GM04503 (cell line): ENCODE data around the gene MXI1.
"Not testable (repeated sequence)": the region's sequence is repeated elsewhere in the genome, so short reads cannot be mapped to it uniquely, and the experiment has no call there.

Experiments used
- DNase-seq: peaks from one replicate; pipeline ENCODE4 v3.0.0-alpha.2; 2012; ENCODE audit warnings: low read depth

The MXI1 gene

DNA sequence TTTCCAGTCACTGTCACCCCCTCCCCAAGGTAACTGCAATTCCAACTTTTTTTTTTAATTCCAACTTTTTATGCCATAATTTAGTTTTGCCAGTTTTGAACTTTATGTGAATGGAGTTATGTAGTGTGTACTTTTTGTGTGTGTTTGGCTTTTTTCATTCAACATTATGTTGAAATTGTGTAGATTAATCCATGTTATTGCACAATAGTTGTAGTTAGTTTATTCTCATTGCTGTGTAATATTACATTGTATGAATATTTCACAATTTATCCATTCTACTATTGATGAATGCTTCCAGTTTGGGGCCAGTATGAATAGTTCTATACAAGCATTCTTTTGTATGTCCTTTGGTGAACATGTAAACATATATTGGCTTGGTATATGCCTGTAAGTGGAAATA is 32.5 kb downstream of the MXI1 start:
- no peak for DNase-seq

DNA sequence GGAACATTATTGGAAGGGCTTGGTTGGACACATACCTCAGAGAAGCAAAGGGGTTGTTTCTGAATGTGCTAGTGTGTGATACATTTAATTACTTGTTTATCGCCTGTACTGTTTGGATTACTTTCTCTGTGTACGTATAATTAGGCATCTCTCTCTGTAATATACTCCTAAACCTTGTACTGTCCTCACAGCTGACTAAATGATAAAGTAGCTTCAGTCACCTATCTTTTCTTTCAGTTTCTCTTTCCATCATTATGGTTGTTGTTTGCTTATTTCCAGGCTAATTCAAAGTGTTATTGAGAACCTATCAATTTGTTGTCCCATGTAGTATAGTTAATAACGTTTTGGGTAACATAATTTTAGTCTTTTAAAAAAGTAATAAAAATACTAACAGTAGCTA is 34.0 kb downstream of the MXI1 start:
- DNase-seq, result no peak

DNA sequence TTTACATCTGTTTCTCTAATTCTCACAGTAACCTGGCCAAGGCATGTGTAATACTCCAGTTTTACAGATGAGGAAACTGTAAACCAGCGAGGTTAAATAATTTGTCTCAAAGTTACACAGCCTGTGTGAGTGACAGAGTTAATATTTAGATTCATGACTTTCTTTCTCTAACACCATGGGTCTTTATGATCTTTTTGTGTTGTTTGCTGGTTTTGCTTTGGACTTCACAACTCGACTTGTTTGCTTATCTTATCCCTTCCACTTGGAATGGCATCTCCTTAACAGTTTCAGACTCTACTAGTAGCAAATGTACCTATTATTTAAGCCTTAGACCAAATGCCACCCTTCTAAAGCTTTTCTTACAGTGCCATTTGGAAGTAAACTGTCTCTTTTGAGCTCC is 34.4 kb downstream of the MXI1 start:
- no peak for DNase-seq

DNA sequence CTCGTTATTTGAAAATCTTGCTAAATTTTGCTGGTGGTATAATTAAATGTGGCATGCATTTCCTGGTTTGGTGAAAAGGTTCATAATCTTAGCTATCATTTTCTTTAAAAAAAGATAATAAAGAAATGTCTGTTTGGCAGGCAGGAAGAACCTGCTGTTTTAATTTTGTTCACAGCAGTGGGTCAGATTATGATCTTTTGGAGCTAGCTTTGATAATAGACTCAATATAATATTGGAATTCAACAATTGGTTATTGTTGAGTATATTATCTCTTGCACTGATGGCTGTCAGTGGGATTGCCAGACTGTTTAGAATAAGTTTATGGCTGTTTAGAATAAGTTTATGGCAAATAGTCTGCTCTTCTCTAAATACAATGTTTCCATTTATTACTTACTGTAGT is 35.1 kb downstream of the MXI1 start:
- no peak for DNase-seq

DNA sequence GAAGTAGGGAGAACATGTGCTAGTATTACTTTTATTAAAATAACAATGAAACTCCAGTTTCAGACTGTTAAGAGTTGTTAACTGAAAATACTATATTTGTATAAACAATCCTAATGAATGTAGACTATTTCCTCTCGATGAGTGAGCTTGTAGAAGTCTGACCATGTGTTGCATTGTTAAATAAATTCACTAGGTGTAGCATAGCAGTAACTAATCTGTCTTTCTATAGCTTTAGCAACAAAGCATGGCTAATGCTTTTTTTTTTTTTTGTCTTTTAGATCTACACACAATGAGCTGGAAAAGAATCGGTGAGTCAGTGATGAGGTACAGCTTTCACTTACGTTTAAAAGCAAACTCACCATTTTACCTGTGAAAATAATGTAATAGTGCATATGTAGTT is 37.1 kb downstream of the MXI1 start:
- no peak for DNase-seq

DNA sequence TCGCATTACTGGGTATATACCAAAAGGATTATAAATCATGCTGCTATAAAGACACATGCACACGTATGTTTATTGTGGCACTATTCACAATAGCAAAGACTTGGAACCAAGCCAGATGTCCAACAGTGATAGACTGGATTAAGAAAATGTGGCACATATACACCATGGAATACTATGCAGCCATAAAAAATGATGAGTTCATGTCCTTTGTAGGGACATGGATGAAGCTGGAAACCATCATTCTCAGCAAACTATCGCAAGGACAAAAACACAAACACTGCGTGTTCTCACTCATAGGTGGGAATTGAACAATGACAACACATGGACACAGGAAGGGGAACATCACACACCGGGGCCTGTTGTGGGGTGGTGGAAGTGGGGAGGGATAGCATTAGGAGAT is 40.4 kb downstream of the MXI1 start:
- not testable (repeated sequence) for DNase-seq

DNA sequence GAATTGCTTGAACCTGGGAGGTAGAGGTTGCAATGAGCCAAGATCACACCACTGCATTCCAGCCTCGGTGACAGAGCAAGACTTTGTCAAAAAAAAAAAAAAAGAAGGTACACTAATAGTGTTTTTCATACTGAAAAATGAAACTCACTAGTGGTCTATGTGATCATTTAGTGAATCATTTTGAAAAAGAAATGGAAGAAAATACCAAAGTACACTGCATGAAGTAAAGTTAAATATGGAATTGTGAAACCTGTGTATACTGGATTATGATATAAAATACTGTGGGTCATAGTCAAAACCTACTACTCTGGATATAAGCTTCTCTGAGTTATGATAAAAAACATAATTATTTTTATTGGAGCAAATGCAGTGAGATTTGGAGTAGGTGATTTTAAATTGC is 42.1 kb downstream of the MXI1 start:
- not testable (repeated sequence) for DNase-seq

DNA sequence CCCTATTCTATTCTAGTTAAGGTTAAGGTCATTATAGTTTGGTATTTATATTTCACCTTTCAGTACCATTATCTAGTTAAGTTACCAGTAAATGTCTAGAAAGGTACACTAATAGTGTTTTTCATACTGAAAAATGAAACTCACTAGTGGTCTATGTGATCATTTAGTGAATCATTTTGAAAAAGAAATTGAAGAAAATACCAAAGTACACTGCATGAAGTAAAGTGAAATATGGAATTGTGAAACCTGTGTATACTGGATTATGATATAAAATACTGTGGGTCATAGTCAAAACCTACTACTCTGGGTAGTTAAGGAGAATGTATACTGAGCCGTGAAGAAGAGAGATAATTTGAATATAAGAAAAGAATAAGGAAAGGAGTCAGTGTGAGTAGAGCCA is 44.0 kb downstream of the MXI1 start:
- DNase-seq, result not testable (repeated sequence)

DNA sequence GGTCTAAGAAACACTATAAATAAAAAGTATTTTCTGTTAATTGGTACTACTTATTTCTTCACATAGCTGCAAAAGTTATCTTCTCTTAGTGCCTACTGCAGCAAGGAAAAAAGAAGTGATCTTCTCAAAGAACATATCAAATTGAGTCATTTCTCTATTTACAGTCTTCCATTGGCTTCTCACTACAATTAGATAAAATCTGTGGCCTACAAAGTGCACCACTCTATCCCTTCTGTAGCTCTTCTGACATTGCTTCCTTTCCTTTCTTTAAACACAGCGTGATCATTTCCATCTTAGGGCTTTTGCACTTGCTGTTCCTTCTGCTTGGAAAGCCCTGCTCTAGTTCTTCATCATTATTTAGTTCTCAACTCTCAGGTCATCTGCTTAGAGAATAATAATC is 44.7 kb downstream of the MXI1 start:
- no peak for DNase-seq

DNA sequence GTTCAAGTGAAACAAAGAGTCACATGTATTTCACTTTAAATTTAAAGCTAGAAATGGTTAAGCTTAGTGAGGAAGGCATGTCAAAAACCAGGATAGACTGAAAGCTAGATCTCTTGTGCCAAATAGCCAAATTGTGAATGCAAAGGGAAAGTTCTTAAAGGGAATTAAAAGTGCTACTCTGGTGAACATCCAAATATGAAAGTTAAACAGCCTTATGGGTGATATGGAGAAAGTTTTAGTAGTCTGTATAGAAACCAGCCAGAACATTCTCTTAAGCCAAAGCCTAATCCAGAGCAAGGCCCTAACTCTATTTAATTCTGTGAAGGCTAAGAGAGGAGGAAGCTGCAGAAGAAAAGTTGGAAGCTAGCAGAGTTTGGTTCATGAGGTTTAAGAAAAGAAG is 47.1 kb downstream of the MXI1 start:
- no peak for DNase-seq

DNA sequence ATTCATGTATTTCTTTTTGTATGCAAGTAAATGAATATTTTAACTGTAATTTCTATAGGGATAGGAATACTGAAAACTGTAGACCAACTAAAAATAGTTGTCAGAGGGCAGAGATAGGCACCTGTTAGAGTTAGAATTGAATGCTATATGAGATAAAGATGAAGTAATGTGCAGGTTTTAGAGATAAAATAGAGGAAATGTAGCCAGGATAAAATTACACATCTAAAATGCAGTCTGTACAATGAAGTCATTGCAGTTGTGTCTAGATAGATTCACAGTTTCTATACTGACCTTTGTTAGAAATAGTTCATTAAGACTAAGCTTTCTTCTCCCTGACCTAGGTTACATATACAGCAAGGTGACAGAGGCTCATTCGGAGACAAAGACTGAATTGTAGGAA is 51.1 kb downstream of the MXI1 start:
- no peak for DNase-seq

DNA sequence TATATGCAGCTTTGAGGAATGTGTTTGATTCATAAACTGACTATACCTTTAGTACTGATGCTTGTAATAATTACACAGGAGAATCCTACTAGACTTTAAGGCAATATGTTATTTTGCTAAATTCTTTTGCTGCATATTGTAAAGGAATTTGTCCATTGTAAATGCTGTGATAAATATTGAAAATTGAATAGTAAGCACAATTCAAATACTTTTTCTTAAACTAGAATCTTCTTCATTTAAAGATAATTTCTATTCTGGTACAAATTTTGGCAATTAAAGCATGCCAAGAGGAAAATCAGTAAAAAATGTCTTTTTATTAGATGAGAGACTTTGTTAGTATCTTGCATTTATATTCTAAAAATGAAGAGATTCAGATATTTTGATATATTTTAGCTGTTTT is 51.9 kb downstream of the MXI1 start:
- no peak for DNase-seq

DNA sequence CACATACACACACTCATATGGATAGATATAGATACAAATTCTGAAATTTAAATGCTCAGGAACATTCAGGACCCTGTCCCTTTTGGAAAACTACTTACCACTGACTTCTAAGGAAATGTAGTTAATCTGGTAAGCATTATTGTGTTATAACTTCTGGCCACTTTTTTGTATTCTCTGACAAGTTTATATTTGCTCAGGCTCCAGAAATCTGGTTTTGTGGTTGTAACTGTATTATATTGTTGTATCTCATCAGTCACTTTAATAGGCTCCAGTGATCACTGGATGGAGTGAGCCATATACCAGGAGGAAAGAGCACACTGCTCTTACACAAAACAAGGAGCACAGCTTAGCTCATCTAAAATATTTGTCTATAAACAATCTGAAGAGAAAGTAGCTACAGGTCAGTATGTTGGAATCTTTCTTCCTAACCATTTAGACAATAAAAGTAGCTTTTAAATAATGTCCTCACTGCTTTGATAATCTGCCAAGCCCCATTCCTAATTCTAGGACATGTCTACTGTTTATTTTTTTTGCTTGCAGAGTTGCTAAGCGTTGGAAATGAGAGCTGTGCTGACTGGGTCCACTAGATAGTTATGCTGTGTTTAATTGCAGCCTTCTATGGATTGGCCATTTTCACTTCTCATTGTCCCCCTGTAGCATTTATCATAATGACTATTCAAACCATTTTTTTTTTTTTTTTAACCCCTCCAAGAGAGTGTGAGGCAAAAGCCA is 53.5 kb downstream of the MXI1 start:
- DNase-seq, result peak; percentile 50

DNA sequence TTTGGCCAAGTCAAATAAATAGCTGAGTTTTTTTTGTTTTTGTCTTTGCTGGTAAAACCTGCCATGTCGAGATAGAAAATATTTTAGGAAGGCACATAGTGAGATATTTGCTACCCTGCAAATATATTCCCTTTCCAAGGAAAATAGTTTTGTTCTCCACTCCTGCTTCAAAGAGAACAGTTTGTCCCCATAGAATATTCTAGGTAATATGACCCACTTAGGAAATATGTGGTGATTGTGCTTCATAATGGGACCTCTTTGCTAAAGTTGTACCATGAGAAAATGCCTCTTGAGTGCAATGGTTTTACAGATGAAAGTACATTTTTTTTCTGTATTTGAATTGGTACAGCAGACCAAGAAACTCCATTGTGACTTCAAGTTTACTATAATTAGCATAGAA is 55.8 kb downstream of the MXI1 start:
- DNase-seq, result no peak

DNA sequence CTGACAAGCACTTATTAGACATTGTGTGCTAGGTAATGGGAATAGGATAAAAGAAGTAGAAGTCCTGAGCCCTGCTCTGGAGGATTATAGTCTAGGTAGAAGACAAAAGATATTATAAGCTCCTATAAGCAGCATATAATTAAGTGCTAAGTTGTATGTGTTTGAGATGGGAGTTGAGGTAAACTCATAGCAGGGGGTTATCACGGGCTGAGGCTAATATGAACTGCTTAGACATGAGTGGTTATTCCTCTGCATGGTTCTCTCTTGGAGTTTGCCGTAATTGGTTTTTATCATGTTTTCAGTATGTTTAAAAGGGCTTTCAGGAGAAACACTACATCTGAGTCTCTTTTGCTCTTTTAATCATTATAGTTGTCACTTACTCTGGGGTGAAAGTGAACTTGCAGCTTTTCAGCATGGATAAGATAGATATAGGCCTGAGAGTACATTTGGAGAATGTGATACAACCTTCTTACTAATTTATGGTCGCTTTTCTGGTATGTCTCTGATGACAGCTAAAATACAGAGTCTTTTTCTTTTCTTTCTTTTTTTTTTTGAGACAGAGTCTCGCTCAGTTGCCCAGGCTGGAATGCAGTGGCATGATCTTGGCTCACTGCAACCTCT is 58.3 kb downstream of the MXI1 start:
- no peak for DNase-seq

DNA sequence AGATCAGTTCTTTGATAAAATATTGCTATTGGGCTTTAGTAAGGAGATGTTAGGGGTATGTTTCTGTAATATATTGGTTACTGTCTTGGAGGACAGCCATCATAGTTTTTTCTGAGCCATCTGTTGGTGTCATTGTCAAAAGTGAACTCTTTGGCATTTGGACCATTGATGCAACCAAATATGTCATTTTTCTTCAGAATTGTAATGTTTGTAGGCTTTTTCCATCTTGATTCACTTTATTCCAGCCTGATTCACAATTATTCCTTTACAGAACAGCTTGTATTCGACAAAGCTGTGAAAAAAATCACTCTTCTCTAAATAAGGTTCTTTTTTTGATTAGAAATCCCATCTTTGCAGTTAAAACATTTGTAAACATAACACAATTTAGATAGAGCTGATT is 59.9 kb downstream of the MXI1 start:
- no peak for DNase-seq

DNA sequence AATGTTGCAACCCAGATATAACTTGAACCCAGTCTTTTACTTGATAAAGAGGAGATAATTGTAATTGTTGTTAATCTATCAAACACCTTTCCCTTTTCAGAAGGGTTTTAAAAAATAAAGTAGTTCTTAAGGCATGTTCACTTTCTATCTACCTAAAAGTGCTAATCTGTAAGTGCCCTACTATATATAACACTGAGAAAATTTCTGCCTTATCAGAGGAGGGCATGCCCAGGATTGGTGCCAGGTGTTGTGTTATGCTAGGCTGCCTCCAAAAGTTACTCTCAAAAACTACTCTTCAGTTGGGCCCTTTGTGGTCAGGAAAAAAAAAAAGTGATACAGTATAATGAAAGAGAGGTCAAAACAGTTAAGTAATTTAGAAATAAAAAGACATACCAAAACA is 61.0 kb downstream of the MXI1 start:
- DNase-seq, result no peak

DNA sequence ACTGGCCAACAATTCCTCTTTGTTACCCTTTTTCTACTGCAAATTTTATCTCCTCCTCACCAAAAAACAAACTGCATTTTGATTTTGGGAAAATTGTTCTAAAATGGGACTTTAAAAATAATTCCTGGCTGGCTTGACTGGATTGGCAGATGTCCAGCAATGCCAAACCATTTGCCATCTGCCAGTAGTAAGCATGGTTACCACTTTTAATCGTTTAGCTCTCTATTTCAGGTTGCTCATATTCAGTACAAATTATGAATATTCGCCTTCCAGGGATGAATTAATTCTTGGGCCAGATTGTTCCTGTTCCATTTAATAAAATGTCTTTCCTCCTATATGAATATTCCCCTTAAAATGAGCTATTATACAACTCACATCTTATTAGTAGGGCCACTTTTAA is 61.6 kb downstream of the MXI1 start:
- DNase-seq, result no peak

DNA sequence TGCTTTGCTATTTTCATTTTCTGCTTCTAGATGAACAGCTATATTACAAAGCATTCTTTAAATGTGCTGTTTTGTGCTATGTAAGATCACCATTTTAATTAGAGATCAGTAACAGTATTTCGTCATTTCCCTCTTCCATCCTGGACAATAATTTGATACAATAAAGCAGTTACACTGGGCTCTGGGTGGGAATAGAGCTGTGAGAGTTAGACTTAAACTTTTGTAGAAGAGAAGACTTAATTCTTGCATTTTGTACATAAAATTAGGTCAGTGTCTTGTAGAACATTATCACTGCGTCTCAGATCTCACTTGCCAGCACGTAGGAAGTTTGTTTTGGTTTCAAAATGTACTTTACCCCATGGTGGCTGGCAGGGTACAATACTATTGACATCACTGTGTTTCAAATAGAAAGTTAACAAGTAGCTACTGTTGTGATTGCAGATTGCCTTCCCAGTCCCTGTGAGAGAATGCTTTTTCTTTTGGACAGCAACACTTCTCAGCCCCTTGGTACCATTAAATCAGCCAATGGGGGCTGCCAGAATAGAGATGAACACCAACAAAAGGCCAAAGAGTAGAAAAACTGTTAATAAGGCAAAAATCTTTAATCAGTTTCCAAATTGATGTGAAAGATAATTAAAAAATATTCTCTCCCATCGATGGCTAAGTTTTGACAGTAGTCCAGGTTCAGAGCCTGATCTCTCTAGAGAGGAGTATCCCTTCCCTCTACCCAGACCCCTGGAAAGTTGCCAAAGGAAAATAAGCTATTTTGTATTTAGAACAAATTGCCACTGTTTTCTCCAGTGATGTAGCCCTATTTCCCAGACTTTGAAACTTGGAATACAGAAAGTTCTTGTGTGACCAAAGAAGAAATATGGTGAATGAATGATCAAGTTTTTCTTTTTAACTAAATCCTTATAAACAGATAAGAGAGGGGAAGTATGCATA is 62.2 kb downstream of the MXI1 start:
- DNase-seq, result no peak

DNA sequence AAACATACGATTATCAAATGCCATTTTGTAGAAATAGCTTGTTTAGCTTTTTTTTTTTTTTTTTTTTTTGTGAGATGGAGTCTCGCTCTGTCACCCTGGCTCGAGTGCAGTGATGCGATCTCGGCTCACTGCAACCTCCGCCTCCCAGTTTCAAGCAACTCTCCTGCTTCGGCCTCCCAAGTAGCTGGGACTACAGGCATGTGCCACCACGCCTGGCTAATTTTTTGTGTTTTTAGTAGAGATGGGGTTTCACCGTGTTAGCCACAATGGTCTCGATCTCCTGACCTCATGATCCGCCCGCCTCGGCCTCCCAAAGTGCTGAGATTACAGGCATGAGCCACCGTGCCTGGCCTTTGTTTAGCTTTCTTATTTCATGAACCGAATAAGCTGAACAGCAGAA is 65.6 kb downstream of the MXI1 start:
- not testable (repeated sequence) for DNase-seq

DNA sequence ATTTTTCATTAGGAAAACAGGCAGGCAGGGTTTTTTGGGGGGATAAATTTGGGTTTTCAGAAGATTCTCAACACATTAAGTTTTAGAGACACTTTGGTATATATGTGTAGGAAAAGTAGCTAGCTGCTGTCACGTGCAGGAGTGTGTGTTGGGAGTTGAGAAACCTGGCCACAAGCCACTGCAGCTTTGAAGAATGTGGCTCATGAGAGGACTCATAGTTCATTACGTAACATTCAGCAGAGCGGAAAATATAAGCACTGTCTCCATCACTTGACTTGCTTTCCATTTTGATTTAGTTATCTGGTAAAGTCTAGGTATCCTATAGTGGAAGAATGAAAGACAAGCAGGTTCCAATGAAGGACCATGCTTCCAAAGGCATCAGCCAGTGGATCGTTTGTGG is 66.1 kb downstream of the MXI1 start:
- DNase-seq, result peak; percentile 41

DNA sequence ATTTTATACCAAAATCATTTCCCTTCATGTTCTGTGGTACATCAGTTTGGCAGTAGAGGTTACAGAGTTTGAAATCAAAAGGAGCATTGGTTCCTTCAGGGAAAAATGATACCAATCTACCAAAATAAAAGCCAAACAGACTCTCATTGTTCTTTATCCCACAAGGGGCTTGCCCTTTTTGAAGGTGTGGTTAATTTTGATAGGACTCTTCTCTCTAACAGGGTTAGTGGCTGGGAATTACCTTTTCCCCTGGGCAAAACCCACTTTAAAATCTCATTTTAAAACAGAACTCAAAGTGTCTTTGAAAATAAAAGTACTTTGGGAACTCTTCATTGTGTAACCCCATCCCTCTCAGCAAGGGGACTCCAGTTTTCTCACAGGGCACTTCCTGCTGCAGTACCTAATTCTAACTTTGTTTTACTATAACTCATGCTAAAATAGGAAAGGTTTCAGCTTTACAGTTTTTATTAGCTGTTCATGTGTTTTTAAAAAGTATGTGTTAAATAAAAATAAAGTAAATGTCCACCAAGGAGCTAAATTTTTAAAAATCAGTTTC is 66.7 kb downstream of the MXI1 start:
- DNase-seq, result no peak

DNA sequence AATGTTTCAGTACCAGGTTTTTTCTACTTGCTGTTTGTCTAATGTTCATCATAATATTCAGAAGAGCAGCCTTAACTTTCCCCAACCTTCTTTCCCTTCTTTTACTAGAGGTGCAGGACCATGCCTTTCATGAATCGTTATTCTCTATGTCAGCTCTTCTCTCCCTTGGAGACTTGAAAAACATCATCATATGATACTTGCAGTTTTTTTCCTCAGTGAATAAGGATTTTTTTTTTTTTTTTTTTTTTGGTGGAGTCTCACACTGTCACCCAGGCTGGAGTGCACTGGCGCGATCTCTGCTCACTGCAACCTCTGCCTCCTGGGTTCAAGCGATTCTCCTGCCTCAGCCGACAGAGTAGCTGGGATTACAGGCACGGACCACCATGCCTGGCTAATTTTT is 67.2 kb downstream of the MXI1 start:
- DNase-seq, result no peak
